T-helper 1 cell treated with Interleukin-12 subunit alpha and Interleukin-12 subunit beta and Interleukin-4 antibody, amounts not matched to agents 30 μg/mL and 1 μg/mL, for 36 hours (primary cell): ENCODE measurements around the gene STK32A.
"Not testable (repeated sequence)": the region's sequence is repeated elsewhere in the genome, so short reads cannot be mapped to it uniquely, and the experiment has no call there.

ENCODE experiments used
- H3K27ac Mint-ChIP-seq: one replicate; pipeline ENCODE4 v1.8.0; 2021; ENCODE audit warnings: mild to moderate bottlenecking, mixed read lengths
- H3K27me3 Mint-ChIP-seq: one replicate; pipeline ENCODE4 v1.8.0; 2021; ENCODE audit warnings: low read depth, mixed read lengths
- H3K36me3 Mint-ChIP-seq: one replicate; pipeline ENCODE4 v1.8.0; 2021; ENCODE audit warnings: low read depth, mixed read lengths
- H3K4me1 Mint-ChIP-seq: one replicate; pipeline ENCODE4 v1.8.0; 2021; ENCODE audit warnings: low read depth, mixed read lengths
- H3K4me3 Mint-ChIP-seq: one replicate; pipeline ENCODE4 v1.8.0; 2021; ENCODE audit warnings: mild to moderate bottlenecking, moderate library complexity, mixed read lengths
- H3K9me3 Mint-ChIP-seq: one replicate; pipeline ENCODE4 v1.8.0; 2021; ENCODE audit warnings: mixed read lengths

Gene STK32A

DNA sequence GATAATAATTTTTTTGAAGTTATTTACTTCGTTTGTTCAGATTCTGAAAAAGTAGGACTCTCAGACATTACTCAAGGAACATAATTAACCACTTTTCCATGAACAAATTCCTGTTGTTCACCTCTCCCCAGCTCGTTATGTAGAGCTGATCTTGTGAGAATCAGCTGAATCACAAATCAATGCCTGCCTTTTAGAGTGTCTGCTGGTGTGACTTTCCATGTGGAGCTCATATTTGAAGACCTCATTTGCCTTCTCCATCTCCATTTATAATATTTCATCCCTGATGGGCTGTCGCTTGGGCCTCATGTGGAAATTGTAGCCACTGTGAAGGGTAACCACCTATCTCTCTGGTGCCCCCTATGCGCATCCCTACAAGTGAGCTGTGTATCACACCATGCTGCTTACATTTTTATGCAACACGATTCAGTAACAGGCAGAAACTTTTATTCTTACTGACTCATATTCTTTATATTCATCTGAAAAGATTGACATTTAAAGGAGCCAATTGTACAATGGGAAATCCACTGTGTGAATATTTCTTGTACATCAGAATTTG, 111.3 kb downstream of the STK32A start:
- Mint-ChIP-seq H3K27me3 (no peaks in the 10 kb centered on the region), H3K4me3 (no peak overlapping the region), H3K9me3 (no peaks in the 10 kb centered on the region)

DNA sequence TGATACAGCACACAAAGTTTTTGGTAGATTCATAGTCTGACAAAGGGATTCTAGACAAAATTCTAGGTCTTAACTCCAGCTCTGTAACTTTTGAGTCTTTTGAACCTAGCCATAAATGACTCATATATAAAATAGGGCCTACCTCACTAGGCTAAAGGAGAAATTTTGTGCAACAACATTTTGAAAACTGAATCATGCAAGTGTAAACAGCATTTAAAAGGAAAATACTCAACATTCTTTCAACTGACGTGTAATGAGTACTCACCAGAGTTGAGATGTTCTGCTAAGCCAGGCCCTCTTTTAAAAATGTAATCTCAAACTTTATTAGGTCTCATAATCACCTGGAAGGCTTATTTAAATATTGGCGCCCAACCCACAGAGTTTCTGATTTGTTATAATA, 113.2 kb downstream of the STK32A start:
- Mint-ChIP-seq H3K4me1 (no peaks in the 10 kb centered on the region), H3K36me3 (no peaks in the 10 kb centered on the region), H3K27ac (no peak overlapping the region), H3K27me3 (no peaks in the 10 kb centered on the region), H3K4me3 (no peak overlapping the region), H3K9me3 (no peaks in the 10 kb centered on the region)

More for the DNA sequence above, 111.3 kb downstream of the STK32A start:
- Mint-ChIP-seq H3K36me3 (no peaks in the 10 kb centered on the region), H3K4me1 (no peaks in the 10 kb centered on the region), H3K27ac (no peak overlapping the region)

DNA sequence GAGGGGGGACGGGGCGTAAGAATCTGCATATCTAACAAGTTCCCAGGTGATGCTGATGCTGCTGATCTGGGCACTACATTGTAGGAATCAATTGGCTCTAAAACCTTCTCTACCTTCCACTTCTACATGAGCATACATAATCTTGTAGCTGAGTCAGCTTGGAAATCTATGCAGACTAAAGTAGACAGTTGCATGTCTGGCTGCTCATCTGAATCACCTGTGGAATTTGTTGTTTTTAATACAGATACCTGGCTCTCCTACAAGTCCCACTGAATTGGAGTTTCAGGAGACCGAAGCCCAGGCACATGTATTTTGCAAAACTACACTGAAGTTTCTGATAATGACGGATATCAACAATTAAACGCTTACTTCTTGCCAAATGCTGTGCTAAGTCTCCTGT, 113.6 kb downstream of the STK32A start:
- Mint-ChIP-seq H3K9me3 (no peaks in the 10 kb centered on the region), H3K4me1 (no peaks in the 10 kb centered on the region), H3K27ac (no peak overlapping the region), H3K36me3 (no peaks in the 10 kb centered on the region), H3K4me3 (no peak overlapping the region), H3K27me3 (no peaks in the 10 kb centered on the region)

DNA sequence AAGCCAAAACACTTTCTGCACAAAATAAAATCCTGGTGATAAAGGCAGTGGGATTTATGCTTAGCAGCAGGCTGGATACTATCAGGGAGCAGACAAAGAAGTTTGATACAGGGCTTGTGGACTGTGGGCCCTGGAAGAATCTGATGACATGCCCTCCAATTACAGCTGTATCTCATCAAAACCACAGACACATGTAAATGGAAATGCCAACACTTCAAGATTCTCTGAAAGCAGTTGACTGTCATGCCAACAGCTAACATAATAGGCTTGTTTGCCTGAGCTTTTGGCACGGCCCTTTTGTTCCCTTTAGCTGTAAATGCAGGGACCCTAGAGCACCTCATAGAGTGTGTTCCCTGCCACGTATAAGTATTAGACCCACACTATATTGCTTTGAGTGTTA, 114.4 kb downstream of the STK32A start:
- Mint-ChIP-seq H3K36me3 (no peaks in the 10 kb centered on the region), H3K27ac (no peak overlapping the region), H3K27me3 (no peaks in the 10 kb centered on the region), H3K9me3 (no peaks in the 10 kb centered on the region), H3K4me3 (no peak overlapping the region), H3K4me1 (no peaks in the 10 kb centered on the region)

DNA sequence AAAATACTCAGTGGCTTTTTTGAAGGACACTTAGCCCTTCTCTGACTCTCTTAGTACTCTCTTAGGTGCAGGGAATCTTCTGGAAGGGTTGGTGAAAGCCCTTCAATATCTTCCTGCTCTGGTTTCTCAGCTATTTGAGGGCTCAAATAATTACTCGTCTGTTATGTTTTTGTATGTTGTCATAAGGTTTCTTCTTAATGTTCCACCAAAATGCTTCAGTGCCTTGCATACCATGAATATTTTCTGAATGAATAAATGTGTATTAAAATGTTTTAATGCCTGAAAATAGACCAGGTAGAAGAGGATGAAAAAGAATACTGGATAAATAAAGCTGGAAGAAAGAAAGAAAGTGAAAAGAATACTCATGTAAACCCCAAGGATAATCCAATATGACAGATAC, 124.3 kb downstream of the STK32A start:
- H3K4me1 Mint-ChIP-seq, result no peaks in the 10 kb centered on the region
- H3K9me3 Mint-ChIP-seq, result no peaks in the 10 kb centered on the region
- no peak overlapping the region for H3K27ac Mint-ChIP-seq
- H3K4me3 Mint-ChIP-seq, result no peak overlapping the region
- H3K36me3 Mint-ChIP-seq, result no peaks in the 10 kb centered on the region
- no peaks in the 10 kb centered on the region for H3K27me3 Mint-ChIP-seq

DNA sequence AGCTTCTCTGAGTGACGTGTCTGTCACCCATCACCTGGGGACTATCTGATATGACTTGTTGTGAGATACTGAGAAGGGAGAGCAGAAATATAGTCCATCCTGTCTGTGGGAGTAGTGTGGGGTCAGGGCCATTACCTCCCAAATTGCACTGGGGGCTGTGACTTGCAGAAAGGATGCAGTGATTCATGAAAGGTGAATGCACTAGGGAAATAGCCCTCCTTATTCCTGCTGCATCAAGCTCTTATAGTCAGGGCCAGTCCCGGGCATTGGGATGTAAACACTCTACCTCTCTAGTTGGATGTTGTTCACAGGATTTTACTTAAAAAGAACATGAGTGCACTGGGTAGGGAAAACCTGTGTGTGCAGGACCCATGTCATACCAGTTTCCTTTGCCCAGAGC, 124.8 kb downstream of the STK32A start:
- Mint-ChIP-seq H3K4me3 (no peak overlapping the region), H3K27me3 (no peaks in the 10 kb centered on the region), H3K36me3 (no peaks in the 10 kb centered on the region), H3K4me1 (no peaks in the 10 kb centered on the region), H3K27ac (no peak overlapping the region), H3K9me3 (no peaks in the 10 kb centered on the region)

DNA sequence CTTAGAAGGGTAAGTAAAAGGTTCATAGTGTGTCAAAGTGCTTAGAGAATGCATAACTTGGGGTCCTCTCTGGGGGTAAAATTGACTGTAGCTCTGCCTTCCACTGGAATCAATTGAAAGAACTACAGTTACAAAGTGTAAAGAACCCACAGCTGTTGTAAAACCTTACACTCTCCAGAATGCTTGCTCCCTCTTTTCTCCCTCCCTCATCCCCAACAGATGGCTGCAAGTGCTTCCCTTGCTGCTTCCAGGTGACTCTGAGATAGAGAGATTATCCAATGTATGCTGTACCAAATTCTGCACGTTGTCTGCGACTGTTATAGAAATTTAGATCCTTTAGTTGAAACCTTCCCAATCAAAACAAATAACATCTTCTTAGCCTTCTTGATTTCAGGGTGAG, 126.0 kb downstream of the STK32A start:
- H3K9me3 Mint-ChIP-seq, result no peaks in the 10 kb centered on the region
- H3K36me3 Mint-ChIP-seq, result no peaks in the 10 kb centered on the region
- H3K4me1 Mint-ChIP-seq, result no peaks in the 10 kb centered on the region
- no peak overlapping the region for H3K4me3 Mint-ChIP-seq
- no peak overlapping the region for H3K27ac Mint-ChIP-seq
- no peaks in the 10 kb centered on the region for H3K27me3 Mint-ChIP-seq

DNA sequence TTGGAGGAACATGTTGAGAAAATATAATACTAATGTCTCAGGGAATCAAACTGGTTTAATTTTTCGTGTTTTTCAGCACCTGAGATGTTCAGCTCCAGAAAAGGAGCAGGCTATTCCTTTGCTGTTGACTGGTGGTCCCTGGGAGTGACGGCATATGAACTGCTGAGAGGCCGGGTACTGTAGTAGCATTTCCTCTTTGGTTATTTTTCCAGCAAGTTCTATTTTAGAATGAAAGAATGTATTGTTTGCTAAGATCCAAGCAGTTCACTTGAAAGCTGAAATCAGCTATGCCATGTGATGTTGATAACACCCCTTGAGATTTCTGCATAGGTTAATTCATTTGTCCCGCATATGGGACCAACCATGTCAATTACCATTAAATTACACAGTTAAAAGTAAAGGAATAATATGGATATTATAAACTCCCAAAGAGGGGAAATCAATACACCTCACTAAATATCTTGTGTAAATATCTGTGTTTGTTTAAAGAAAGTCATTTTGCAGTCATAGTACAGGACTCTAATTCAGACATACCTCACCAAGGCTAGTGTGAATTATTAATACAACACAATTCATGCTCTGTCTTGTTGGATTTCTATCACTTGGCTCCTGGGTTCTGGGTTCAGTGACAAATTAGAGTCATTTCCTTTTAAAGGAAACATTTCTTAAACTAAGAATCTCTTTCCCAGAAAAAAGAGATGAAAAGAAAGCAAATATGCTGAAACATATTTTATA, 126.8 kb downstream of the STK32A start:
- Mint-ChIP-seq H3K27me3 (no peaks in the 10 kb centered on the region), H3K4me3 (no peak overlapping the region)

DNA sequence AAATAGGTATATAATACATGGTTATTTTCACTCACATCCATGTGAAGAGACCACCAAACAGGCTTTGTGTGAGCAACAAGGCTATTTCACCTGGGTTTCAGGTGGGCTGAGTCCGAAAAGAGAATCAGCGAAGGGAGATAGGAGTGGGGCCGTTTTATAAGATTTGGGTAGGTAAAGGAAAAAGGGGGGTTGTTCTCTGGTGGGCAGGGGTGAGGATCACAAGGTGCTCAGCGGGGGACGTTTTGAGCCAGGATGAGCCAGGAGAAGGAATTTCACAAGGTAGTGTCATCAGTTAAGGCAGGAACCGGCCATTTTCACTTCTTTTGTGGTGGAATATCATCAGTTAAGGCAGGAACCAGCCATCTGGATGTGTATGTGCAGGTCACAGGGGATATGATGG, 132.6 kb downstream of the STK32A start:
- not testable (repeated sequence) for H3K4me3 Mint-ChIP-seq, H3K36me3 Mint-ChIP-seq, H3K9me3 Mint-ChIP-seq, H3K27ac Mint-ChIP-seq, H3K27me3 Mint-ChIP-seq, H3K4me1 Mint-ChIP-seq

More for the DNA sequence above, 126.8 kb downstream of the STK32A start:
- no peaks in the 10 kb centered on the region for H3K9me3 Mint-ChIP-seq
- no peaks in the 10 kb centered on the region for H3K36me3 Mint-ChIP-seq
- H3K4me1 Mint-ChIP-seq, result no peaks in the 10 kb centered on the region
- H3K27ac Mint-ChIP-seq, result no peak overlapping the region

DNA sequence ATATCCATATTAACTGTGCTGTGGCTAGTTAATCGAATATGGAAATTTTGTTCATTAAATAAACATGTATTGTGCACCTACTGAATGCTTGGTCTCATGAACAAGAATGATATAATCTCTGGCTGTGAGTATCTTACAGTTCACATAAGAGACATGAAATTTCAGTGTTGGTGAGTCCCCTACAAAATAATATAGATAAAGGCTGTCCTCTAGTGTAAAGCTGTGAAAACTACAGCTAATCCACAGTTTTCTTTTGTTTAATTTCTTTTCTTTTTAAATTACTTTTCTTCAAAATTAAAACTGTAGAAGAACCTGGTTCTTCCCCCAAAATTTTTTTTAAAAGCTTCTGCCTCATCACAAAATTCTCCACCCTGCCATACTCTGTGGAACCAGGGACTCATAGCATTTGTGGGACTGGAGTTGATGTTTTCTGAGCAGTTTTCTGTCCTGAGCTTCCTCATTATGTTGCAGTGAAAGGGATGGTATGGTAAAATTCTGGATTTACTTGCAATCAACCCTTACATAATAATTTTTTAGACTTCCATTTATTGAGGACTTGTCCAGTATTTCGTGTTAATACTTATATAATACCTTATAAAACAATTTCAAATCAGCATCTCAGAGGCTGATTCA, 135.0 kb downstream of the STK32A start:
- no peaks in the 10 kb centered on the region for H3K9me3 Mint-ChIP-seq
- no peaks in the 10 kb centered on the region for H3K27me3 Mint-ChIP-seq
- H3K4me3 Mint-ChIP-seq, result no peak overlapping the region
- no peaks in the 10 kb centered on the region for H3K36me3 Mint-ChIP-seq
- no peaks in the 10 kb centered on the region for H3K4me1 Mint-ChIP-seq
- H3K27ac Mint-ChIP-seq, result no peak overlapping the region

DNA sequence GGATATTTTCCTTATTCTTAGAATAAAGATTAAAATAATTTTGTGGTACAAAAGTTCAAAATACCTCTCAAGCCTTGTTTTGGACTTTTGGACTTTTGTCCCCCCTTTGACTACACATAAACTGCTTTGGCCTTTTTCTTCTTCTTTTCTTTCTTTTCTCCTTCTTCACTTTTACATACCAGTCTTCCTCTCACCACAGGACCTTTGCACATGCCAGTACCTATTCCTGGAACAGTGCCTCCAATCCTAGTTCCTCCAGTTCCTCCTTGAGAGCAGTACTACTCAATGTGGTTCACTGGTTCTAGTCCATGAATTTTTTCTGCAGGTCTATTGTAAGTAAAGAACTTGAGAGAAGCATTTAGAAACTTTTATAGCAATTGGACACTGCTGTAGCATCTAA, 136.5 kb downstream of the STK32A start:
- H3K27me3 Mint-ChIP-seq, result no peaks in the 10 kb centered on the region

DNA sequence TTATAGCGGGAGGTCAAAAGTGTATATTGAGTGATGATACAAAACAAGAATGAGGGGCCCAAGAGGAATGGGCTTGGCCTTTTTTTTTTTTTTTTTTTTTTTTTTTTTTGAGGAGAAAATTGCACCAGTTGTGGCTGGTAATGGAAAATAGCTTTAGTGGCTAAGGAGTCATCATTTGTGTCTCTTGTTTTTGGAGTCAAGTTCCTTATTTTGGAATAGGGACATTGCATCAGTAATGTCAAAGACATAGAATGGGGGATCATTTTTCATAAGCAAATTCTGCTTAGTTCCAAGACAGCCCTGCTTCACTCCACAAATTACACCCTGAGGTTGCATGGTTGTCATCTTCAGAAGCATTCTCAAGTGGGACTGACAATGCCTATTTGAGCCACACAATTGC, 137.4 kb downstream of the STK32A start:
- no peaks in the 10 kb centered on the region for H3K36me3 Mint-ChIP-seq

More for the DNA sequence above, 136.5 kb downstream of the STK32A start:
- H3K4me3 Mint-ChIP-seq, result no peak overlapping the region
- H3K27ac Mint-ChIP-seq, result no peak overlapping the region
- H3K36me3 Mint-ChIP-seq, result no peaks in the 10 kb centered on the region
- H3K9me3 Mint-ChIP-seq, result no peaks in the 10 kb centered on the region
- H3K4me1 Mint-ChIP-seq, result no peaks in the 10 kb centered on the region

DNA sequence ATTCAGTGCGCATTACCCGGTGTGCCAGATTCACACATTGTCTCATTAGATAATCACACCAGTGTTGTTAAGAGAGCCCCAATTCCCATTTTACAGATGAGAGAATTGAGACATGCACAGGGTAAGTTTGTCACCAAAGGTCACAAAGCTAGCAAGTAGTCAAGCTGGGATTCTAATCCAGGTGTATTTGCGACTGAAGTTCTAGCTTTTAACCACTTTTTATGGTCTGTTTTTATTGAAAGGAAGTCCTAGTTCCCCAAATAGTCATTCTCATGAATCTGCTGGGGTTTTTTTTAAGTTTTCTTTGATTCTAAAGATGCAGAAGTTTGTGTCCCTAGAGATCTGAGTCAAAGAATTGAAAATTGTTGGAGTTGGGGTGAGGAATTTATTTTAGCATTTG, 138.5 kb downstream of the STK32A start:
- Mint-ChIP-seq H3K4me1 (no peaks in the 10 kb centered on the region), H3K27ac (no peak overlapping the region), H3K27me3 (no peaks in the 10 kb centered on the region), H3K4me3 (no peak overlapping the region), H3K36me3 (no peaks in the 10 kb centered on the region), H3K9me3 (no peaks in the 10 kb centered on the region)

More for the DNA sequence above, 137.4 kb downstream of the STK32A start:
- no peak overlapping the region for H3K4me3 Mint-ChIP-seq
- no peaks in the 10 kb centered on the region for H3K27me3 Mint-ChIP-seq
- no peaks in the 10 kb centered on the region for H3K4me1 Mint-ChIP-seq
- no peaks in the 10 kb centered on the region for H3K9me3 Mint-ChIP-seq
- H3K27ac Mint-ChIP-seq, result no peak overlapping the region

DNA sequence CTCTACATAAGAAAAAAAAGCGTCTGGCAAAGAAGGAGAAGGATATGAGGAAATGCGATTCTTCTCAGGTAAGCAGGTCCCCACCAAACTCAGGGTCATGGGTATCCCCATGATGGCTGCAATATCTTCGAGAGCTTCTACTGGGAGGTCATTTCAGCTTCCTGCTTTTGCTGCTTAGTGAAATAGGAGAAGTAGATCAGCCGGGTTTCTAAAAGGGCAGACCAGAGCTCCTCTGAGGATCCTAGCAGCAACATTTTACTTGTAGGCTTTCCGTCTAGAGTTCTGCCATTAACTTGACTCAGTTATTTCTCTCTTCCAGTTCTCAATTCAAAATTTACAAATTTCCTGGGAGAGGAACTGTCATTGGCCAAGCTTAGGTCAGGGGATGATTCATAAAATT, 140.3 kb downstream of the STK32A start:
- Mint-ChIP-seq H3K36me3 (no peaks in the 10 kb centered on the region), H3K4me1 (no peaks in the 10 kb centered on the region), H3K4me3 (no peak overlapping the region), H3K27me3 (no peaks in the 10 kb centered on the region), H3K9me3 (no peaks in the 10 kb centered on the region), H3K27ac (no peak overlapping the region)

DNA sequence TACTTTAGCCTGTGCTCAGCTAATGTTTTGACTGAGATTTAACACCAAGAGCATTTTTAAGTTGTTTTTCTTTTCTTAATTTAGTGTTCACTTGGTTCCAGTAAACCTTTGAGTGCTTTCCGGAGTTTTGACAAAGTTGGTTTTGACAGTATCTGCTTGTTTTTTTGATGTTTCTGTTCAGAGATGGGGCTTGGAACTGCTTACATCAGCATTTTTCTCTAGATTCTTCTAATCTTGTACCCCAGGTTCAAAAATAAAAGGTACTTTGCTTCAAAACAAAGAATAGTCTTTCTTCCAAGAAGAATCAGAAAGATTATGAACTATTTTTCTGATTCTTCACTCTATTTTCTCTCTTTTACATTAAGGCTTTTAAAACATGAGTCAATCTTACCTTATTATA, 142.9 kb downstream of the STK32A start:
- H3K36me3 Mint-ChIP-seq, result no peaks in the 10 kb centered on the region
- no peaks in the 10 kb centered on the region for H3K9me3 Mint-ChIP-seq
- H3K4me3 Mint-ChIP-seq, result no peak overlapping the region
- no peaks in the 10 kb centered on the region for H3K27me3 Mint-ChIP-seq
- H3K27ac Mint-ChIP-seq, result no peak overlapping the region
- H3K4me1 Mint-ChIP-seq, result no peaks in the 10 kb centered on the region
